Transverse colon (tissue), 4 donors: Measurements from ENCODE around the gene MRPL1. TPM values are rescaled to one million over a fixed set of nuclear protein-coding genes. Genes with fewer than 3 reads are reported as not detected.

Experiments used
- DNase-seq: peaks from one replicate; pipeline ENCODE4 v3.0.0-alpha.2; 2019
- H3K27ac ChIP-seq, 4 donors: fragments of 200-600 bp; sonication (generic); 2 replicates each; pipeline ENCODE4 v1.5.1; 2016 to 2018; ENCODE audit warnings: inconsistent platforms in 4 of 4
- H3K27me3 ChIP-seq: fragments of 200-600 bp; sonication (generic); 2 replicates; pipeline ENCODE4 v1.5.1; 2017; ENCODE audit warnings: inconsistent platforms
- H3K36me3 ChIP-seq, 4 donors: fragments of 200-600 bp; sonication (generic); 2 replicates each; pipeline ENCODE4 v1.5.1; 2017 to 2019; ENCODE audit warnings: inconsistent platforms in 4 of 4
- H3K4me1 ChIP-seq, 4 donors: fragments of 200-600 bp; sonication (generic); 2 replicates each; pipeline ENCODE4 v1.5.1; 2017 to 2020; ENCODE audit warnings: inconsistent platforms in 4 of 4
- H3K4me3 ChIP-seq, 4 donors: fragments of 200-600 bp; sonication (generic); 1 replicate in 1 of 4; 2 replicates in 3 of 4; pipeline versions ENCODE4 v1.5.1 to v1.6.1; 2017 to 2019; ENCODE audit warnings: inconsistent platforms in 4 of 4
- H3K9me3 ChIP-seq, 2 donors: fragments of 200-600 bp; sonication (generic); 2 replicates each; pipeline ENCODE4 v1.5.1; 2017 to 2019; ENCODE audit warnings: inconsistent platforms in 2 of 2
- EP300 ChIP-seq: sonication (generic); formaldehyde crosslinking; IDR thresholded peaks from one replicate; pipeline ENCODE4 v1.6.1; 2017; ENCODE audit warnings: antibody characterized with exemption, low read depth
- POLR2A ChIP-seq: fragments of 450-650 bp; IDR thresholded peaks from one replicate; pipeline ENCODE4 v1.6.1; 2016; ENCODE audit warnings: antibody characterized with exemption, mild to moderate bottlenecking, moderate library complexity
- POLR2AphosphoS5 ChIP-seq, 3 donors: sonication (generic); formaldehyde crosslinking; IDR thresholded peaks; one replicate each; pipeline ENCODE4 v1.6.1; 2016; ENCODE audit warnings: antibody characterized with exemption in 3 of 3
- WGBS, 2 donors: methylation state at CpG; one replicate each; pipeline ENCODE4 v1.1.5; 2018; ENCODE audit warnings: low coverage in 1 of 2; 5-methylcytosine and 5-hydroxymethylcytosine counted together
- in situ Hi-C, 4 donors: fragments of 200-750 bp; cut with MboI; loops; one replicate each; pipeline versions ENCODE4 v1.15.0 to v1.15.1; 2017; ENCODE audit warnings: low sequenced_read_pairs in 3 of 4, low pct_ligation_motif_present in 1 of 4, low pct_unique_long_range_greater_than_20kb in 1 of 4
- intact Hi-C: fragments of 100-400 bp; cut with DNase I; formaldehyde crosslinking; loops from one replicate; pipeline ENCODE4 v1.15.1; 2023; ENCODE audit warnings: low total_unique reads
- total RNA-seq, 4 donors: library from RNA; depleted of rRNA; stranded (reverse); fragments of >200 nt; gene quantifications; one replicate each; pipeline ENCODE4 v1.1.0, GENCODE V29; 2016
- TF ChIP-seq, protein P1 (sequence below), 5 experiments: fragments of 200-600 bp in 3 of 5; fragments of 450-650 bp in 2 of 5; sonication (generic) in 3 of 5; IDR thresholded peaks; 1 replicate in 2 of 5; 2 replicates in 3 of 5; pipeline ENCODE4 v1.5.1; 2016 to 2017; ENCODE audit warnings: antibody characterized with exemption in 5 of 5, inconsistent platforms in 3 of 5, mild to moderate bottlenecking in 2 of 5, moderate library complexity in 1 of 5

The MRPL1 gene
- 10 to 100 TPM in 3 of 4 donors, 1 to 10 TPM in 1; 3.7 to 31.8 (median 19.6) TPM for total RNA-seq

DNA sequence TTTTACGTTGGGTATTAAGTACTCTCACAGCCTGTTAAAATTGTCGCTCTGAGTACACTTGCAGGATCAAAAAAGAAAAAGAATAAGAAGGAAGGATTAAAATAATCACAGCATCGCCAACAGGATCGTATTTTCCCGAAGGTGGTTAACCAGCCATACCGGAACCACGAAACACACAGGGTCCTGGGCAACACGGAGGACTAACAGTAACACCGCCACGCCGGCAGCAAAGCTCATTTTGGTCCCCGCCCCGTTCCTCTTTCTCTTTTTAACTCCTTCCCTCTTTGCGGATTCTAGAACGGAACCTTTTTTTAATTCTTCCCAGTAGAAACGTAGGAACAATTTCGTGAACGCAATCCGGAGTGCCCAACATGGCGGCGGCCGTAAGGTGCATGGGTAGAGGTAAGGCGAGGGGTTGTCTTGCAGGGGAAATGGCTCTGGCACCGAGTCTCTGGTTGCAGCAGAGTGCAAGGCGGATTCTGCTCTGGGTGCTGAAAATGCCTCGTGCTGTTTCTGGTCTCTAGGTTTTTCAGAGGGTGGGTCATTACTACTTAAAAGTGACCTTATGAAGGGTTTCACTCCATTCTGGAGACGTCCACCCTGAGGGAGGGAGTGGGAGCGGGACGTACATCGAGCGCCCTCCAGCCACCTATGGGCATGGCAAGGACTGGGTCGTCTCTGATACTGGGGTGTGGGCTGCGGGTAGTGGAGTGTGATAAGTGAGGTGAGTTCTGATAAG is at the start of gene MRPL1:
TSS of gene MRPL1 (plus strand) at position 353 of the 739 bp plus-strand sequence. CDS start at position 372, 19 bp downstream.
- Histone ChIP-seq H3K9me3 (no peaks in the 10 kb centered on the region), H3K36me3 (no peaks in the 10 kb centered on the region), H3K27ac (peak within 1 kb of the TSS; percentile 91 to 99 (median 95)), H3K27me3 (no peaks in the 10 kb centered on the region), H3K4me1 (peaks cover 0 to 27% (median 12%) of the 10 kb centered on the region in 4 donors), H3K4me3 (peak within 1 kb of the TSS; percentile 49 to 73 (median 56))
- intact Hi-C loops (loop anchor here (2.0 kb wide), 1 partner anchor 44 kb away; the partner anchor contains the start of gene CNOT6L), in situ Hi-C loops (no loop called here)
- DNase-seq, result peak; percentile 91
- peak; percentile 64 to 87 (median 85) for TF ChIP-seq POLR2AphosphoS5 (IDR thresholded peaks at IDR 0.05)
- TF ChIP-seq EP300, result no peak
- TF ChIP-seq, protein P1, sequence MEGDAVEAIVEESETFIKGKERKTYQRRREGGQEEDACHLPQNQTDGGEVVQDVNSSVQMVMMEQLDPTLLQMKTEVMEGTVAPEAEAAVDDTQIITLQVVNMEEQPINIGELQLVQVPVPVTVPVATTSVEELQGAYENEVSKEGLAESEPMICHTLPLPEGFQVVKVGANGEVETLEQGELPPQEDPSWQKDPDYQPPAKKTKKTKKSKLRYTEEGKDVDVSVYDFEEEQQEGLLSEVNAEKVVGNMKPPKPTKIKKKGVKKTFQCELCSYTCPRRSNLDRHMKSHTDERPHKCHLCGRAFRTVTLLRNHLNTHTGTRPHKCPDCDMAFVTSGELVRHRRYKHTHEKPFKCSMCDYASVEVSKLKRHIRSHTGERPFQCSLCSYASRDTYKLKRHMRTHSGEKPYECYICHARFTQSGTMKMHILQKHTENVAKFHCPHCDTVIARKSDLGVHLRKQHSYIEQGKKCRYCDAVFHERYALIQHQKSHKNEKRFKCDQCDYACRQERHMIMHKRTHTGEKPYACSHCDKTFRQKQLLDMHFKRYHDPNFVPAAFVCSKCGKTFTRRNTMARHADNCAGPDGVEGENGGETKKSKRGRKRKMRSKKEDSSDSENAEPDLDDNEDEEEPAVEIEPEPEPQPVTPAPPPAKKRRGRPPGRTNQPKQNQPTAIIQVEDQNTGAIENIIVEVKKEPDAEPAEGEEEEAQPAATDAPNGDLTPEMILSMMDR (IDR thresholded peaks at IDR 0.05), result peak in 1 of 5 experiments; percentile 6
- TF ChIP-seq POLR2A, result peak; percentile 75
- WGBS, 2 donors, result 0% methylated on average over 14 to 33 of the region's 33 CpGs

DNA sequence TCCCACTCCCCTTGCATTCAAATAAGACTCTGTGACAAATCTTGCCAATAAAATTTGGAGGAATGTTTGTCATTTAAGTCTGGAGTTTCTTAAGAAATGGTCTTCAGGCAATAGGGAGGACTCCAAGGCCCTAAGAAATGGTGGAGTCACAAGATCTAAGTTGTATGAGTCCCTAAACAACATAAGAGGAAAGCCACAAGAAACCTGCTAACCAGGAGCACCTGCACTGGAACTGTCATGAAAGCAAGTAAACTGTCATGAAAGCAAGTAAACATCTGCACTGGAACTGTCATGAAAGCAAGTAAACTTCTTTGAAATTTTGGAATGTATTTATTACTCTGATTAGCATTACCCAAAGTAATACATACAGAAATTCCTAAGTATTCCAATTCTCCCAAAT is 47.0 kb upstream of the MRPL1 start:
- Histone ChIP-seq H3K27me3 (no peaks in the 10 kb centered on the region), H3K4me3 (no peak overlapping the region), H3K27ac (no peak overlapping the region), H3K36me3 (no peaks in the 10 kb centered on the region), H3K9me3 (no peaks in the 10 kb centered on the region), H3K4me1 (peaks cover 8 to 56% (median 23%) of the 10 kb centered on the region in 4 donors)
- in situ Hi-C loops (no loop called here), intact Hi-C loops (no loop called here)
- no peak for DNase-seq
- TF ChIP-seq POLR2A (no peak), POLR2AphosphoS5 (IDR thresholded peaks at IDR 0.05) (no peak), EP300 (no peak)
- TF ChIP-seq, protein P1 (IDR thresholded peaks at IDR 0.05), result no peak

DNA sequence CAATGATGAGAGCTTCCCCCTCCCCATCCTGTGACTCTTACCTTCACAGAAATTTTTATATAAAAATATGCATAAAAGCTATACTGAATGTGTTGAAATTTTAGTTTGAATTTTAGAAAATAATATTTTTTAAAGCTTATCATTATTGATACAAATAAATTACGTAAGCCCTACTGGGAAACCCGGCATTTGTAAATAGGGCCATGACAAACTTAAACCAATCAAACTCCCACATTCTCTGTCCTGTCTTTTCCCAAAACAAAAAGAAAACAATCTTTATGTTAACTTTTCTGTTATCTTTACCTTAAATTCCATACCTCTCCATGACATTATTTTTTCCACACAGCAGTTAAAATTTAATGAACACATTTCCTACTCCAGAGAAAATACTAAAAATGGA is 46.1 kb upstream of the MRPL1 start:
- peaks cover 8 to 62% (median 30%) of the 10 kb centered on the region in 4 donors for H3K4me1 ChIP-seq
- no peaks in the 10 kb centered on the region for H3K9me3 ChIP-seq
- TF ChIP-seq, protein P1 (IDR thresholded peaks at IDR 0.05), result no peak
- TF ChIP-seq POLR2A (no peak), EP300 (no peak), POLR2AphosphoS5 (IDR thresholded peaks at IDR 0.05) (no peak)
- intact Hi-C loops (no loop called here), in situ Hi-C loops (no loop called here)
- H3K27me3 ChIP-seq, result no peaks in the 10 kb centered on the region
- H3K36me3 ChIP-seq, result no peaks in the 10 kb centered on the region
- DNase-seq, result no peak
- H3K4me3 ChIP-seq, result no peak overlapping the region
- peak overlapping the region; percentile 96 to 100 (median 100) for H3K27ac ChIP-seq
- WGBS, 2 donors, result 72 to 76% methylated on average over 2 of the region's 2 CpGs

DNA sequence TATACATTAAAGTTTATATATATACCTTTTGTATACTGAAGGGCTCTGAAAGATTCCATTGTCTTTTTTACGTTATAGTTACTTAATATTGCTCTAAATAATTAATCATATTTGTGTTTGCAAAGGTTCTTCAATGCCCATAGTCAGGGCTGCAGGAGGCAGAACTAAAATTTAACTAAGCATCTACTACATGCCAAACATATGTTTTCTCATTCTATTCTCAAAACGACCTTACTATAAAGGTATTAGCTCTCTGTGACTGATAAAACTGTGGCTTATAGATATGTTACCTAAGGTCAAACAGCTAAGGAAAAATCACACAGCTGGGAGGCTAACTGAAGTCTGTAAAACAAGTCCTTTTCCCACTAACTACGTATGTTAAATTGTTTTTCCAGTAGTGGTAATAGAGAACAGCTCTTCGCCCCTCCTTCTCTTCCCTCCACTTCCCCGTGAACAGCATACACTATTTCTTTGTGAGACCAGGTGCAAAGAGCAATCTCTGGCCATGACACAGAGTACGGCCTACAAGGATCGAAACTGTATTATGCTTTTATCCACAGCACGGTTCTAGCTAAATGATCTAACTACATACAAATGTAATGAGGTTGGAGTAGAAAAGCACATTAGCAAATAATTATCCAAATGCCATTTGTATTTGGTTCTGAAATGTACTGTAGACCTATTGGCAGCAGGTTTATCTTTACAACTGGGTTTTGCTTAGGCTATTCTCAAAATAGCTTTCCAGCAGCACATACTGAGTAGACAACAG is 45.1 kb upstream of the MRPL1 start:
- in situ Hi-C loops, result no loop called here

More for the DNA sequence above, 45.1 kb upstream of the MRPL1 start:
- no peaks in the 10 kb centered on the region for H3K9me3 ChIP-seq
- no peaks in the 10 kb centered on the region for H3K27me3 ChIP-seq
- peak; percentile 38 for DNase-seq
- peaks cover 8 to 59% (median 30%) of the 10 kb centered on the region in 4 donors for H3K4me1 ChIP-seq
- intact Hi-C loops, result loop anchor here (2.0 kb wide), 1 partner anchor 45 kb away; the partner anchor contains the start of gene MRPL1
- H3K36me3 ChIP-seq, result no peaks in the 10 kb centered on the region
- TF ChIP-seq, protein P1 (IDR thresholded peaks at IDR 0.05), result no peak
- TF ChIP-seq POLR2A (peak; percentile 10), POLR2AphosphoS5 (IDR thresholded peaks at IDR 0.05) (peak in 2 of 3 donors; percentile 32 to 45), EP300 (no peak)
- WGBS, 2 donors, result 23 to 32% methylated on average over 8 of the region's 8 CpGs
- H3K4me3 ChIP-seq, result peak overlapping the region; percentile 62 to 98 (median 79)
- H3K27ac ChIP-seq, result peak overlapping the region; percentile 96 to 100 (median 100)
